ENCODE results near the gene FOXJ1. TPM values are rescaled to one million over a fixed set of nuclear protein-coding genes. Genes with fewer than 3 reads are reported as not detected.

Gene FOXJ1
- total and polyA plus RNA-seq, 2 experiments from 2014 or later, result 0.12 to 0.18 TPM

DNA sequence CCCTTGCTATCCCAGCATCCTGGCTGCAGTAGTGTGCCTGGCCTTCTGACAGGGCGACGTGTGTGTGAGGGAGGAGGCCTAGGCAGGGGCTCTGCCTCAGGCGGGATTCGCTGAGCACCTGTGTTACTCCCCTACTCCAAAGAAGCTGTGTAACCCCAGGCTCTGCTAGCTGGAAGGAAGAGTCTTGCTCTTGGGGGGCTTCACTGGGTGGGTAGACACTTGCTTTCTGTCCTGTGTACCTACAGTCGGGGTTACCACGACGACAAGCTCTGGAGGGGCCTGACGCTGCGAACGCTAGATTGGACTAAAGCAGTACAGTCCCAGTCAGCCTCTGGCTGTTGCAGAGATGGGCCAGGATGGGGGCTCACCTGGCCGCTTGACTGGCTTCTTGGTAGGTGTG, 47.0 kb downstream of the FOXJ1 start:
- TF ChIP-seq, protein P1, sequence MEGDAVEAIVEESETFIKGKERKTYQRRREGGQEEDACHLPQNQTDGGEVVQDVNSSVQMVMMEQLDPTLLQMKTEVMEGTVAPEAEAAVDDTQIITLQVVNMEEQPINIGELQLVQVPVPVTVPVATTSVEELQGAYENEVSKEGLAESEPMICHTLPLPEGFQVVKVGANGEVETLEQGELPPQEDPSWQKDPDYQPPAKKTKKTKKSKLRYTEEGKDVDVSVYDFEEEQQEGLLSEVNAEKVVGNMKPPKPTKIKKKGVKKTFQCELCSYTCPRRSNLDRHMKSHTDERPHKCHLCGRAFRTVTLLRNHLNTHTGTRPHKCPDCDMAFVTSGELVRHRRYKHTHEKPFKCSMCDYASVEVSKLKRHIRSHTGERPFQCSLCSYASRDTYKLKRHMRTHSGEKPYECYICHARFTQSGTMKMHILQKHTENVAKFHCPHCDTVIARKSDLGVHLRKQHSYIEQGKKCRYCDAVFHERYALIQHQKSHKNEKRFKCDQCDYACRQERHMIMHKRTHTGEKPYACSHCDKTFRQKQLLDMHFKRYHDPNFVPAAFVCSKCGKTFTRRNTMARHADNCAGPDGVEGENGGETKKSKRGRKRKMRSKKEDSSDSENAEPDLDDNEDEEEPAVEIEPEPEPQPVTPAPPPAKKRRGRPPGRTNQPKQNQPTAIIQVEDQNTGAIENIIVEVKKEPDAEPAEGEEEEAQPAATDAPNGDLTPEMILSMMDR (IDR thresholded peaks at IDR 0.05; ENCODE audit: low read depth, low read length), result no peak
- no peak overlapping the region for H3K27ac ChIP-seq
- H3K4me3 ChIP-seq, result no peak overlapping the region
- no peak for DNase-seq (ENCODE audit: low read depth in 1 of 2, low spot score in 1 of 2)
- H3K27me3 ChIP-seq, result no peaks in the 10 kb centered on the region
- H3K4me1 ChIP-seq (ENCODE audit: low read depth), result no peaks in the 10 kb centered on the region
- no peaks in the 10 kb centered on the region for H3K9me3 ChIP-seq (ENCODE audit: low read depth)
- H3K36me3 ChIP-seq, result peaks cover 44% of the 10 kb centered on the region

DNA sequence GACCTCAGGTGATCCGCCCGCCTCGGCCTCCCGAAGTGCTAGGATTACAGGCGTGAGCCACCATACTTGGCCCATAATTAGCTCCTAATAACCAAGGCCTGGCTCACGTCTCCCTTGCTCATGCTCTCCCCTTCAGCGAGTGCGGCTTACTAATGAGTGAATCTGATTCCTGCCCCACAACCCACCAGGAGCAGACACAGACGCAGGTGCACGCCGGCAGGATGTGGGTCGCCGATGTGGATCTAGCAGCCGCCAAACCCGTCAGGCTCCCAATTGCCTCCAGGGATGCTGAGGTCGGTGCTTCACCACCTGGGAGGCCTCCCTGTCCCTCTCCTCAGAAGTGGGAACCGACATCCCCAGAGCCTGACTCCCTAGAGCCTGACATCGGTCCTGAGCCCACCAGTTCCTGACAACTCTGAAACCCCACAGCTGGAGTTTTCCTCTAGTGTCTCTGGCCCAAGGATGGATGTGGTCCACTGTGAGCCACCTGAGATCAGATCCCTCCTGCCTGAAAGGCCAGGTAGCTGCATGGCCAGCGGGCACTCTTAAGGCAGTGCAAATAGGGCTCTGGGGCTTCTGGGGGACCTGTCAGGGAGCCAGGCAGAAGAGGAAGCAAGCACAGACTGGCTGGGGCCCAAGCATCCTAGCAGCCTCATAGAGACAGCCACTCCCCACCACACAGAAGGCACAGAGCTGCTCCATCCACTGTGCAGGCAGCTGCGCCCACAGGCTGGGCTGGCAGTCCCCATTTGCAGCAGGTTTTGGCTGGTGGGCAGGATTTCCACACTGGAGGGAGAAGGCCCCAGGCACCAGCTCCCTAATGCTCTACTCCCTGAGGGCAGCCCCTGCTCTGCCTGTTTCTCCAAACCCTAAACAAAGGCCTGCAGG, 48.3 kb downstream of the FOXJ1 start:
- no peak overlapping the region for H3K27ac ChIP-seq
- no peak for DNase-seq (ENCODE audit: low read depth in 1 of 2, low spot score in 1 of 2)
- no peaks in the 10 kb centered on the region for H3K4me1 ChIP-seq (ENCODE audit: low read depth)
- TF ChIP-seq, protein P1 (IDR thresholded peaks at IDR 0.05; ENCODE audit: low read depth, low read length), result no peak
- no peak overlapping the region for H3K4me3 ChIP-seq
- H3K36me3 ChIP-seq, result peaks cover 48% of the 10 kb centered on the region
- no peaks in the 10 kb centered on the region for H3K9me3 ChIP-seq (ENCODE audit: low read depth)
- no peaks in the 10 kb centered on the region for H3K27me3 ChIP-seq

DNA sequence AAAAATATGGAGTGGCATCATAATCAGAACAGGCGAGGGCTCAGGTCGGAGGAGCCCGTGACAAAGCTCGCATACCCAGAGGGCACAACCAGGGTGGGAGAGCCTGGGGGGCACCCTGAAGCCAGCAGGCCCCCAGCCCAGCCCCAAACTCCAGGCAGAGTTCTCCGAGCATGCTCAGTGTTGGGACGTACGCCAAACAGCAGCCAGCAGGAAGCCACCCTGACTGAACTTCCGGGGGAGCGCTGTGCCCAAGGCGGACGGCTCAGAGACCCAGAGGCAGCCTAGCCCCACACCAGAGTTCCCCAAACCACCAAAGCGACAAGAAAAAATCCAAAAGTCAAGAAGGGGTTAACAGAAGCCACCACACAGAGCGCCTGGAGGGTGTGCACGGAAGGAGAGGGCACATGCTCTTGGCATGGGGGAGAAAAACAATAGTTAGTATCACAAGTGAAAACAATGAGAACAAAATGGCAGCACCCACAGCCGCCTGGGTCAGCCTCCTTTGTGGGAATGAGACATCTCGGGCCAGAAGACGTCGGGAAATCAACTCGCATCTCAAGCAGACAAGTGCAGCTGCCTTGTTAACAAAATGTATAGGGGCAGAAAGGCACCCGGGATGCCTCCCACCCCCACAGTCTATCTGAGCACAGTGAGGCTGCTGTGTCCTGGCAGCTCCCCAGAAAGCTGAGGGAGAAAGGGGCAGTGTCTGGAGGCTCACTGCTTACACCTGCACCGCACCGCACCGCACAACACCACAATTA, 49.3 kb downstream of the FOXJ1 start:
- Histone ChIP-seq H3K9me3 (ENCODE audit: low read depth) (no peaks in the 10 kb centered on the region), H3K4me3 (no peak overlapping the region), H3K27ac (no peak overlapping the region), H3K27me3 (no peaks in the 10 kb centered on the region), H3K4me1 (ENCODE audit: low read depth) (no peaks in the 10 kb centered on the region), H3K36me3 (peaks cover 48% of the 10 kb centered on the region)
- TF ChIP-seq, protein P1 (IDR thresholded peaks at IDR 0.05; ENCODE audit: low read depth, low read length), result no peak
- DNase-seq (ENCODE audit: low read depth in 1 of 2, low spot score in 1 of 2), result no peak

DNA sequence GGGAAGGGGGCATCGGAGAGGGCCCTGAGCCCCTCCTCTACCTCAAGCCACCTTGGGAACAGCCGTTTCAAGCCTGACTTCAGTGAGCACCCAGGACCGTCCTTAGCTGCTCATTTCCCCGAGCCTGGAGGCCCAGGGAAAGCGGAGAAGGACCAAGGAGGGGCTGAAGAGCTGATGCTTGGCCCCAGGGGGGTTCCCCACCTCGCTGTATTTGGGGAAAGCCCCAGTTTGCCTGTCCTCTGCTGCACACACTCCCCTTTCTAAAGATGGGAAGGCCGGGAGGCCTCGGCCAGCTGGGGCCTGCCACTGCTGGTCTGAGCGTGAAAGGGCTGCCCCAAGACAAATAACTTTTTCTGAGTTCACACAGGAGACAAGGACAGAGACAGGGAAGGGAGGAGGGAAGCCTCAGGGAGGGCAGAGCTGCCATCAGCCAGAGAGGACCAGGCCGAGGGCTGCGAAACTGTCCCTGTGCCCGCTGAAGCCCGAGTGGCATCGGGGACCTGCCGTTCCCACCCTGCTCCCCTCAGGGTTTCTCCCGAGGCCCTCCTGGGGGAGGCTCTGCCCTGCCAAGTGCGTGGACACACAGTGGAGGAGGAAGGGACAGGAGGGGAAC, 50.4 kb downstream of the FOXJ1 start:
- TF ChIP-seq, protein P1 (IDR thresholded peaks at IDR 0.05; ENCODE audit: low read depth, low read length), result no peak
- Histone ChIP-seq H3K36me3 (peaks cover 42% of the 10 kb centered on the region), H3K4me1 (ENCODE audit: low read depth) (no peaks in the 10 kb centered on the region), H3K4me3 (no peak overlapping the region), H3K9me3 (ENCODE audit: low read depth) (no peaks in the 10 kb centered on the region), H3K27ac (no peak overlapping the region), H3K27me3 (no peaks in the 10 kb centered on the region)
- no peak for DNase-seq (ENCODE audit: low read depth in 1 of 2, low spot score in 1 of 2)

DNA sequence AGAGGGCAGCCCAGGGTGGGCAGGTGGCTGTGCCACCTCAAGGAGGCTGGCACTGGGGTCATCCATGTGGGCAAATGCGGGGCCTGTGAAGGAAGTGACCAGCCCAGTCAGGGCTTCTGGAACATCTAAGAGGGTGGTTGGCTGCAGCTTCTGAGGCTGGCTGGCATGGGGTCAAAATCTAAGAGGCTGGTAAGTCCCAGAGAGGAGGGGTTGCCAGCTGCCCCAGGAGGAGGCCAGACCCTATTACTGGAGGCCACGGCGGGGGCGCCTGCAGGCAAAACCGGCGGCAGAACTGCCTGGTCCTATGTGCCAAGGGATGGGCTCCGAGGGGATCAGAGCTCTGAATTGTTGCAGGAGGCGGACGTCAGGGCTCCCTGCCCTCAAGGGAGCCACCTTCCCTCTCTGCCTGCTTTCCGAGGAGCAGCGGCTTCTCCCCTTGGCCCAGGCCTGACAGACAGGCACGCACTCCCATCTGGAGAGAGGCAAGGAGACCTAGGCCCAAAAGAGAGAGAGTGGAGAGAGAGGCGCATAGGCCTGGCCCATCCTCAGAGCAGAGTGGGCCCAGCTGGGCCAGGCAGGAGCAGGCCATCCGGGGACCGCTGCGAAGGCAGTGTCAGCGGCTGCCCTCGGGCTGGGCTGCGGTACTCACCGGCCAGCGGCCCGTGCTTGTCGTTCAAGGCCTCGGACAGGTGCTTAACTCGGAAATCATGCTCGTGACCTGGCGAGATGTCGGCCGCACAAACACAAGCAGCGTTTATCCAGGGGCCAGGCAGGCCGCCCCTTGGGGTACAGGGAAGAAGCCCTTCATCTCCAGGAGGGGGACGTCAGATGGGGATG, 51.1 kb downstream of the FOXJ1 start:
- no peak overlapping the region for H3K27ac ChIP-seq
- no peaks in the 10 kb centered on the region for H3K27me3 ChIP-seq
- TF ChIP-seq, protein P1 (IDR thresholded peaks at IDR 0.05; ENCODE audit: low read depth, low read length), result no peak
- H3K36me3 ChIP-seq, result peaks cover 47% of the 10 kb centered on the region
- H3K4me3 ChIP-seq, result no peak overlapping the region
- H3K9me3 ChIP-seq (ENCODE audit: low read depth), result no peaks in the 10 kb centered on the region
- no peak for DNase-seq (ENCODE audit: low read depth in 1 of 2, low spot score in 1 of 2)
- no peaks in the 10 kb centered on the region for H3K4me1 ChIP-seq (ENCODE audit: low read depth)

Measured in cardiac muscle cell (in vitro differentiated cells and primary cell).